Measurements from ENCODE around the gene TTLL4.
"Not testable (repeated sequence)": the region's sequence is repeated elsewhere in the genome, so short reads cannot be mapped to it uniquely, and the experiment has no call there.

TTLL4 gene

DNA sequence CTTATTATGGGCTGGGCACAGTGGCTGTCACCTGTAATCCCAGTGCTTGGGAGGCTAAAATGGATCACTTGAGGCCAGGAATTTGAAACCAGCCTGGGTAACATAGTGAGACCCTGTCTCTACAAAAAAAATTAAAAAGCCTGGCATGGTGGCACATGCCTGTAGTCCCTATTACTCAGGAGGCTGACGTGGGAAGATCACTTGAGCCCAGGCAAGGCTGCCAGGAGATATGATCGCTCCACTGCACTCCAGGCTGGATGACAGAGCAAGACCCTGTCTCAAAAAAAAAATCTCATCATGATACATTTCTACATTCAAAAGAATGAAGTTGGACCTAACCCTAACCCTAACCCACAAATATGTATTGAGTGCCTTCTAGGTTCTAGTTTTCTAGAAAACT lies 51.2 kb downstream of the TTLL4 start:
- H3K79me2 ChIP-seq (ENCODE audit: control insufficient read depth, low read length), result no peaks in the 10 kb centered on the region
- H3K4me1 ChIP-seq (ENCODE audit: control insufficient read depth, low read length), result no peaks in the 10 kb centered on the region
- H3K36me3 ChIP-seq (ENCODE audit: control insufficient read depth, low read length), result no peaks in the 10 kb centered on the region
- H3K4me2 ChIP-seq (ENCODE audit: low read length), result no peak overlapping the region
- H3K27me3 ChIP-seq (ENCODE audit: control insufficient read depth, low read length), result no peaks in the 10 kb centered on the region
- no peaks in the 10 kb centered on the region for H3K9me3 ChIP-seq (ENCODE audit: control insufficient read depth, insufficient read depth, low read length)
- H3K27ac ChIP-seq (ENCODE audit: low read depth, low read length), result no peak overlapping the region
- TF ChIP-seq, protein P1, sequence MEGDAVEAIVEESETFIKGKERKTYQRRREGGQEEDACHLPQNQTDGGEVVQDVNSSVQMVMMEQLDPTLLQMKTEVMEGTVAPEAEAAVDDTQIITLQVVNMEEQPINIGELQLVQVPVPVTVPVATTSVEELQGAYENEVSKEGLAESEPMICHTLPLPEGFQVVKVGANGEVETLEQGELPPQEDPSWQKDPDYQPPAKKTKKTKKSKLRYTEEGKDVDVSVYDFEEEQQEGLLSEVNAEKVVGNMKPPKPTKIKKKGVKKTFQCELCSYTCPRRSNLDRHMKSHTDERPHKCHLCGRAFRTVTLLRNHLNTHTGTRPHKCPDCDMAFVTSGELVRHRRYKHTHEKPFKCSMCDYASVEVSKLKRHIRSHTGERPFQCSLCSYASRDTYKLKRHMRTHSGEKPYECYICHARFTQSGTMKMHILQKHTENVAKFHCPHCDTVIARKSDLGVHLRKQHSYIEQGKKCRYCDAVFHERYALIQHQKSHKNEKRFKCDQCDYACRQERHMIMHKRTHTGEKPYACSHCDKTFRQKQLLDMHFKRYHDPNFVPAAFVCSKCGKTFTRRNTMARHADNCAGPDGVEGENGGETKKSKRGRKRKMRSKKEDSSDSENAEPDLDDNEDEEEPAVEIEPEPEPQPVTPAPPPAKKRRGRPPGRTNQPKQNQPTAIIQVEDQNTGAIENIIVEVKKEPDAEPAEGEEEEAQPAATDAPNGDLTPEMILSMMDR (IDR thresholded peaks at IDR 0.05; ENCODE audit: low read depth, low read length, poor library complexity, severe bottlenecking), result no peak
- no peak for TF ChIP-seq EZH2phosphoT487 (IDR thresholded peaks at IDR 0.05; ENCODE audit: borderline replicate concordance, low read length)
- no peaks in the 10 kb centered on the region for H3F3A ChIP-seq (ENCODE audit: control insufficient read depth, insufficient read depth)
- H3K4me3 ChIP-seq (ENCODE audit: low read length), result no peak overlapping the region
- no peaks in the 10 kb centered on the region for H3K9me2 ChIP-seq (replicated peaks; ENCODE audit: control insufficient read depth, low read length)
- no peaks in the 10 kb centered on the region for H4K20me1 ChIP-seq (ENCODE audit: control insufficient read depth, insufficient read depth, low read depth, low read length)

DNA sequence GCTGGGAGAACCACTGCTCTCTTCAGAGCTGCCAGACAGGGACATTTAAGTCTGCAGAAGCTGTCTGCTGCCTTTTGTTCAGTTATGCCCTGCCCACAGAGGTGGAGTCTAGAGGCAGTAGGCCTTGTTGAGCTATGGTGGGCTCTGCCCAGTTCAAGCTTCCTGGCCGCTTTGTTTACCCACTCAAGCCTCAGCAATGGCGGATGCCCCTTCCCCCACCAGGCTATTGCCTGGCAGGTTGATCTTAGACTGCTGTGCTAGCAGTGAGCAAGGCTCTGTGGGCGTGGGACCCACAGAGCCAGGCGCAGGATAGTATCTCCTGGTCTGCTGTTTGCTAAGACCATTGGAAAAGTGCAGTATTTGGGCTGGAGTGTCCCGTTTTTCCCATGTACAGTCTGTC lies 62.1 kb downstream of the TTLL4 start:
- not testable (repeated sequence) for H3K4me2 ChIP-seq (ENCODE audit: low read length); H3K36me3 ChIP-seq (ENCODE audit: control insufficient read depth, low read length); H3K9me2 ChIP-seq (replicated peaks; ENCODE audit: control insufficient read depth, low read length)

DNA sequence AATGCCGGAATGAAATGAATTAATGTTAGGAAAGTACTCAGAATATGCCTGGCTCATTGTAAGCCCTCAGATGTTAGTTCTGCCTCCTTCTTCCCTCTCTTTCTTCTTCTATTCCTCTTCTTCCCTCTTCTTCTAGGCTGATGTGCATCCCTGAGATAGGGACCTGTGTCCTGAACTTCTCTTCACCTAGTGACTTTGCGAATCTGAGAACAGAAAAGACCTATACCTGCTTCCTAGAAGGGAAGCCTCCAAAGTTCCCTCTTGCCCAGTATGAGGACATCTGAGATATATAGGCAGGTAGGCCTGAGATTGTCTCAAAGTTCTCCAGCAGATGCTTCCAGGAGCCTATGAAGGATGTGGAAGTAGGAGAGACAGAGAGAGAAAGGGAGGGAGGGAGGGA lies 63.2 kb downstream of the TTLL4 start:
- no peaks in the 10 kb centered on the region for H3K27me3 ChIP-seq (ENCODE audit: control insufficient read depth, low read length)
- H3K4me3 ChIP-seq (ENCODE audit: low read length), result no peak overlapping the region
- H4K20me1 ChIP-seq (ENCODE audit: control insufficient read depth, insufficient read depth, low read depth, low read length), result no peaks in the 10 kb centered on the region
- H3K27ac ChIP-seq (ENCODE audit: low read depth, low read length), result no peak overlapping the region
- TF ChIP-seq, protein P1 (IDR thresholded peaks at IDR 0.05; ENCODE audit: low read depth, low read length, poor library complexity, severe bottlenecking), result no peak
- no peak for TF ChIP-seq EZH2phosphoT487 (IDR thresholded peaks at IDR 0.05; ENCODE audit: borderline replicate concordance, low read length)
- no peaks in the 10 kb centered on the region for H3K9me2 ChIP-seq (replicated peaks; ENCODE audit: control insufficient read depth, low read length)
- H3F3A ChIP-seq (ENCODE audit: control insufficient read depth, insufficient read depth), result no peaks in the 10 kb centered on the region
- H3K4me2 ChIP-seq (ENCODE audit: low read length), result no peak overlapping the region
- no peaks in the 10 kb centered on the region for H3K4me1 ChIP-seq (ENCODE audit: control insufficient read depth, low read length)
- no peaks in the 10 kb centered on the region for H3K79me2 ChIP-seq (ENCODE audit: control insufficient read depth, low read length)
- H3K9me3 ChIP-seq (ENCODE audit: control insufficient read depth, insufficient read depth, low read length), result peaks cover 11% of the 10 kb centered on the region; the same call in 1 of the 2 replicates
- H3K36me3 ChIP-seq (ENCODE audit: control insufficient read depth, low read length), result no peaks in the 10 kb centered on the region

More for the DNA sequence above, 62.1 kb downstream of the TTLL4 start:
- not testable (repeated sequence) for H3F3A ChIP-seq (ENCODE audit: control insufficient read depth, insufficient read depth); H4K20me1 ChIP-seq (ENCODE audit: control insufficient read depth, insufficient read depth, low read depth, low read length); H3K27ac ChIP-seq (ENCODE audit: low read depth, low read length); H3K79me2 ChIP-seq (ENCODE audit: control insufficient read depth, low read length); H3K27me3 ChIP-seq (ENCODE audit: control insufficient read depth, low read length); H3K4me3 ChIP-seq (ENCODE audit: low read length); H3K4me1 ChIP-seq (ENCODE audit: control insufficient read depth, low read length)
- peaks cover 10% of the 10 kb centered on the region; the same call in 1 of the 2 replicates for H3K9me3 ChIP-seq (ENCODE audit: control insufficient read depth, insufficient read depth, low read length)

DNA sequence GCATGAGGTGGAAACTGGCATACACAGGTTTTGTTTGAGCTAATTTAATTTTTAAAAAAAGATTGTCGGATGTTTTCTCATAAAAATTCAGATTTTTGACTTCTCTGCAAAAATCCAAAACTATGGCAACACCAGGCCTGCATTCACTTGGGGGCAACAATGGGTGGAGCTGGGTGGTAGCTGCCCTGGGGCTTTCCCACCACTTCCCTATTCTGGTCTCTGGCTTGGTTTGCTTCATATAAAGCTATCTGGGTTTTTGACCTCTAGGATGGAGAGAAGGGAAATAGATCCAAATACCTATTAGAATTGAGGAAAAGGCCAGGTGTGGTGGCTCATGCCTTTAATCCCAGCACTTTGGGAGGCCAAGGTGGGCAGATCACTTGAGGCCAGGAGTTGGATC lies 65.9 kb downstream of the TTLL4 start:
- Histone ChIP-seq H3K79me2 (ENCODE audit: control insufficient read depth, low read length) (no peaks in the 10 kb centered on the region), H3K4me2 (ENCODE audit: low read length) (no peak overlapping the region), H3K4me3 (ENCODE audit: low read length) (no peak overlapping the region), H3K36me3 (ENCODE audit: control insufficient read depth, low read length) (no peaks in the 10 kb centered on the region), H3K27me3 (ENCODE audit: control insufficient read depth, low read length) (0 out of 2 replicates have a peak, but pooled peaks cover 6% of the 10 kb centered on the region), H3K27ac (ENCODE audit: low read depth, low read length) (no peak overlapping the region), H3K9me2 (replicated peaks; ENCODE audit: control insufficient read depth, low read length) (no peaks in the 10 kb centered on the region), H4K20me1 (ENCODE audit: control insufficient read depth, insufficient read depth, low read depth, low read length) (no peaks in the 10 kb centered on the region), H3K4me1 (ENCODE audit: control insufficient read depth, low read length) (no peaks in the 10 kb centered on the region), H3F3A (ENCODE audit: control insufficient read depth, insufficient read depth) (no peaks in the 10 kb centered on the region), H3K9me3 (ENCODE audit: control insufficient read depth, insufficient read depth, low read length) (peaks cover 11% of the 10 kb centered on the region; the same call in 1 of the 2 replicates)
- no peak for TF ChIP-seq EZH2phosphoT487 (IDR thresholded peaks at IDR 0.05; ENCODE audit: borderline replicate concordance, low read length)
- TF ChIP-seq, protein P1 (IDR thresholded peaks at IDR 0.05; ENCODE audit: low read depth, low read length, poor library complexity, severe bottlenecking), result no peak
